Fibroblast of upper back skin (primary cell): ENCODE measurements around the gene PTPN21.

Source experiments
- DNase-seq: peaks from one replicate; pipeline ENCODE4 v3.0.0-alpha.2; 2013

Gene PTPN21

GRCh38 chr14:88454886-88455285 is 99.9 kb downstream of the PTPN21 start:
- peak; percentile 17 for DNase-seq

- DNase-seq, result no peak
These were observed 102.6 kb downstream of the PTPN21 start for GRCh38 chr14:88452231-88452630.

- no peak for DNase-seq
These were observed 115.7 kb downstream of the PTPN21 start for GRCh38 chr14:88439088-88439487.

DNA sequence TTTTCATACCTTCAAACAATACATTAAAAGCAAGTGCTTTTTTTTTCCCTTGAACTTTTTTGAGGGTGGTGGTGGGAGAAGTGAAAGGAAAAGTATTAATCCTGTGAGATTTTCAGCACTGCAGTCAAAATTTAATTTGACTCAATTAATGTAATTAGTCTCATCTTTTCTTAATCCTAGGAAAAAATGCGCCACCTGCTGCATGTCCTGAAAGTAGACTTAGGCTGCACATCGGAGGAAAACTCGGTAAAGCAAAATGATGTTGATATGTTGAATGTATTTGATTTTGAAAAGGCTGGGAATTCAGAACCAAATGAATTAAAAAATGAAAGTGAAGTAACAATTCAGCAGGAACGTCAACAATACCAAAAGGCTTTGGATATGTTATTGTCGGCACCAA is 117.1 kb downstream of the PTPN21 start:
- DNase-seq, result no peak

GRCh38 chr14:88430976-88431375 is 123.8 kb downstream of the PTPN21 start:
- DNase-seq, result no peak

GRCh38 chr14:88426271-88426670 is 128.5 kb downstream of the PTPN21 start:
- peak; percentile 28 for DNase-seq

DNA sequence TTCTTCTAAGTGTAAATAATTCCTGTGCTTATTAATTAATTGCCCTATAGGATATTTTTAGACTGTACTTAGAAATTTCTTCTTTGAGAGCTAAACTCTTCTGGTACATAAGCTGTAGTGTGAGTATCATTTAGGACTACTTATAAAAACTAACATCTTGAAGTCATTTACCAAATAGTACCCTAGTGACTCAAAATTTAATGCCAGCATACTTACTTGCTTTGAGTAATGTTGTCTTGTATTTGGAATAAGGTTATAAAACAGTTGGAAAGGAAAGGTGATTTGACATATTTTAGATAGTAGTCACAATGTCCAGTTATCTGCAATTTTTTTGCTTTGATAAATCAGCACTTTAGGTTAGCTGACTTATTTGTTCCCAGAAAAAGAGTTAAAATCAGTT is 130.2 kb downstream of the PTPN21 start:
- peak; percentile 57 for DNase-seq

GRCh38 chr14:88422919-88423650 is 131.7 kb downstream of the PTPN21 start:
- DNase-seq, result peak; percentile 32

DNA sequence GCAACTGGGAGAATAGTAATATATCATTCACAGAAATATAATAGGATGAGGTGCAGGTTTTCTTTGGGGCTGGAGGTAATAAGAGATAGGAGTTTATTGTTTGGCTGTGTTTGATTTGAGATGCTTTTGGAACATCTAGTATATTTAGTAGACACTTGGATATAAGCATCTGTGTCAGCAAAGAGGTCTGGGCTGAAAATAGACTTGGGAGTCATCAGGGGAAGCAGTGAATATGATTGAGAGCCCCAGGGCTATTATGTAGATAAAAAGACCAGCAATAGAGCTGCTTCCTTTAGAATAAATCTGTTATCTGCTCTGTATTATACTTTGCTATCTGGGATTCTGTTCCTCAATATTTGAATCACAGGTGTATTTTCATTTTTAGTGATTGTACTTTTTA is 132.8 kb downstream of the PTPN21 start:
- DNase-seq, result no peak

DNA sequence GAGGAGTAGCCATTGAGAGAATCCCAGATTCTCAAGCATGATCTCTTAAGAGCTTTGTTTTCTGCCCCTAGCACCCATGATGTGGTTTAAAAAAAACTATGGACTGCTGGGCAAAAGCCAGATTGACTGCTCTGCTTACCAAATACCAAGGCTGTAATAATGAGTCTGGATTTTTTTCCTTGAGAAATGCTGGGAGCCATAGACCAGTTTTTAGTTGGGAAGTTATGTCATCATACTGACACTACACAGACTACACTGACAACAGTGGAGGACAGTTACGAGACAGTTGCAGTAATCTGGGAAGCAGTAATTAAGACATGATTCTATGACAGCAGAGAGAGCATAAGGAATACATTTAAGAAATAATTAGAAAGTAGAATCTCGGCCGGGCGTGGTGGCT is 133.5 kb downstream of the PTPN21 start:
- DNase-seq, result peak; percentile 26

- DNase-seq, result no peak
These were observed 134.6 kb downstream of the PTPN21 start for GRCh38 chr14:88420187-88420586.

- no peak for DNase-seq
These were observed 137.2 kb downstream of the PTPN21 start for GRCh38 chr14:88417594-88417993.
